Upper lobe of left lung (tissue), 6 donors: ENCODE results near the gene MYO1F. TPM values are rescaled to one million over a fixed set of nuclear protein-coding genes. Genes with fewer than 3 reads are reported as not detected.
A peak's percentile ranks its signal among the peaks of the same experiment; 100 is the strongest.

Experiments used
- ATAC-seq, 2 donors: fragments of 200-7000 bp; cut with Tn5 transposase; one replicate each; pipeline ENCODE4 v1.9.1; 2022; ENCODE audit warnings: mild to moderate bottlenecking in 2 of 2, moderate library complexity in 2 of 2; ENCODE audit not compliant: low FRiP score in 2 of 2
- DNase-seq, 2 donors: peaks; one replicate each; pipeline ENCODE4 v3.0.0-alpha.2; 2019 to 2020
- H3K27ac ChIP-seq, 4 donors: fragments of 200-600 bp; sonication (generic); one replicate each; pipeline ENCODE4 v1.5.1; 2016 to 2019
- H3K27me3 ChIP-seq, 4 donors: fragments of 200-600 bp; sonication (generic); one replicate each; pipeline ENCODE4 v1.5.1; 2017 to 2019
- H3K36me3 ChIP-seq, 4 donors: fragments of 200-600 bp; sonication (generic); one replicate each; pipeline ENCODE4 v1.5.1; 2016 to 2019
- H3K4me1 ChIP-seq, 4 donors: fragments of 200-600 bp; sonication (generic); one replicate each; pipeline ENCODE4 v1.5.1; 2018 to 2019
- H3K4me3 ChIP-seq, 4 donors: fragments of 200-600 bp; sonication (generic); one replicate each; pipeline ENCODE4 v1.5.1; 2017 to 2019; ENCODE audit warnings: mild to moderate bottlenecking in 2 of 4, moderate library complexity in 1 of 4
- H3K9me3 ChIP-seq, 4 donors: fragments of 200-600 bp; sonication (generic); one replicate each; pipeline ENCODE4 v1.5.1; 2018 to 2019
- CTCF ChIP-seq, 6 experiments: fragments of 450-650 bp in 4 of 6; fragments of 200-600 bp in 2 of 6; sonication (generic) in 2 of 6; IDR thresholded peaks; one replicate each; pipeline ENCODE4 v1.5.1; 2016 to 2019; ENCODE audit warnings: antibody characterized with exemption in 6 of 6
- EP300 ChIP-seq, 4 donors: sonication (generic); formaldehyde crosslinking; IDR thresholded peaks; one replicate each; pipeline ENCODE4 v1.5.1; 2017; ENCODE audit warnings: antibody characterized with exemption in 4 of 4, control low read depth in 2 of 4
- POLR2A ChIP-seq, 4 donors: fragments of 450-650 bp; IDR thresholded peaks; one replicate each; pipeline ENCODE4 v1.5.1; 2016 to 2017; ENCODE audit warnings: antibody characterized with exemption in 4 of 4, mild to moderate bottlenecking in 2 of 4
- POLR2AphosphoS5 ChIP-seq, 2 donors: sonication (generic); formaldehyde crosslinking; IDR thresholded peaks; one replicate each; pipeline ENCODE4 v1.5.1; 2017; ENCODE audit warnings: antibody characterized with exemption in 2 of 2
- WGBS, 2 donors: methylation state at CpG; one replicate each; pipeline ENCODE4 v1.1.5; 2017 to 2018; 5-methylcytosine and 5-hydroxymethylcytosine counted together
- total RNA-seq, 6 donors: library from RNA; depleted of rRNA in 4 of 6; stranded (reverse); fragments of >200 nt in 4 of 6; gene quantifications; one replicate each; pipeline versions ENCODE4 v1.1.0 to v1.2.1, GENCODE V29; 2016 to 2021
- donor health status: DM: no; HTN: no; CAD: no; lungs with moderate emphysema.
- donor health status: DM: no; HTN: yes; CAD: no; lungs with severe emphysema.

Gene MYO1F
- total RNA-seq, 6 donors from 2014 or later, result 47.3 to 246 (median 127) TPM

GRCh38 chr19:8506402-8506957, 70.8 kb downstream of the MYO1F start:
- Histone ChIP-seq H3K4me3 (peak overlapping the region; percentile 49 to 67 (median 57)), H3K4me1 (peaks cover 11 to 25% (median 19%) of the 10 kb centered on the region in 4 donors), H3K27ac (peak overlapping the region in 2 of 4 donors; percentile 50 to 52), H3K27me3 (no peaks in the 10 kb centered on the region), H3K9me3 (no peaks in the 10 kb centered on the region), H3K36me3 (peaks cover 0 to 14% (median 3%) of the 10 kb centered on the region in 4 donors)
- peak in 2 of 6 experiments; percentile 3 to 16 for TF ChIP-seq CTCF (IDR thresholded peaks at IDR 0.05)
- TF ChIP-seq EP300 (IDR thresholded peaks at IDR 0.05), result no peak
- WGBS, 2 donors, result 28 to 39% methylated on average over 5 to 18 of the region's 18 CpGs
- ATAC-seq, result peak in 1 of 2 donors; percentile 2
- no peak for DNase-seq

- DNase-seq, result peak; percentile 81 to 96
- Histone ChIP-seq H3K36me3 (peaks cover 0 to 7% (median under 1%) of the 10 kb centered on the region in 4 donors), H3K27me3 (no peaks in the 10 kb centered on the region), H3K4me3 (peak overlapping the region; percentile 49 to 67 (median 57)), H3K27ac (peak overlapping the region in 2 of 4 donors; percentile 50 to 52), H3K4me1 (peaks cover 11 to 25% (median 18%) of the 10 kb centered on the region in 4 donors), H3K9me3 (no peaks in the 10 kb centered on the region)
- TF ChIP-seq POLR2AphosphoS5 (IDR thresholded peaks at IDR 0.05) (no peak), EP300 (IDR thresholded peaks at IDR 0.05) (no peak), POLR2A (IDR thresholded peaks at IDR 0.05) (no peak), CTCF (IDR thresholded peaks at IDR 0.05) (peak; percentile 77 to 95 (median 89))
- peak; percentile 84 to 87 for ATAC-seq
- 0 to 1% methylated on average over 32 to 33 of the region's 56 CpGs for WGBS, 2 donors
Measured at GRCh38 chr19:8505680-8506401, 71.4 kb downstream of the MYO1F start.

- DNase-seq, result no peak
- TF ChIP-seq CTCF (IDR thresholded peaks at IDR 0.05) (no peak), POLR2AphosphoS5 (IDR thresholded peaks at IDR 0.05) (no peak), EP300 (IDR thresholded peaks at IDR 0.05) (no peak), POLR2A (IDR thresholded peaks at IDR 0.05) (no peak)
- no peaks in the 10 kb centered on the region for H3K9me3 ChIP-seq
- no peaks in the 10 kb centered on the region for H3K27me3 ChIP-seq
- no peak overlapping the region for H3K4me3 ChIP-seq
- peak overlapping the region in 1 of 4 donors; percentile 83 for H3K27ac ChIP-seq
- H3K4me1 ChIP-seq, result peaks cover 11 to 29% (median 18%) of the 10 kb centered on the region in 4 donors
- no peaks in the 10 kb centered on the region for H3K36me3 ChIP-seq
- ATAC-seq, result no peak
- WGBS, 2 donors, result 62 to 78% methylated on average over 6 of the region's 6 CpGs
Measured at GRCh38 chr19:8504919-8505318, 72.3 kb downstream of the MYO1F start.

GRCh38 chr19:8504171-8504570, 73.1 kb downstream of the MYO1F start:
- H3K4me1 ChIP-seq, result peaks cover 11 to 33% (median 18%) of the 10 kb centered on the region in 4 donors
- no peaks in the 10 kb centered on the region for H3K36me3 ChIP-seq
- DNase-seq, result peak in 1 of 2 donors; percentile 44
- H3K27ac ChIP-seq, result peak overlapping the region in 1 of 4 donors; percentile 83
- no peaks in the 10 kb centered on the region for H3K9me3 ChIP-seq
- TF ChIP-seq POLR2AphosphoS5 (IDR thresholded peaks at IDR 0.05) (no peak), EP300 (IDR thresholded peaks at IDR 0.05) (no peak), CTCF (IDR thresholded peaks at IDR 0.05) (no peak), POLR2A (IDR thresholded peaks at IDR 0.05) (no peak)
- H3K4me3 ChIP-seq, result no peak overlapping the region
- ATAC-seq, result no peak
- no peaks in the 10 kb centered on the region for H3K27me3 ChIP-seq
- WGBS, 2 donors, result 69 to 74% methylated on average over 7 of the region's 7 CpGs
